Lung (tissue), 12 donors: Measurements from ENCODE around the gene BRCA1. TPM values are rescaled to one million over a fixed set of nuclear protein-coding genes. Genes with fewer than 3 reads are reported as not detected.
A peak's percentile ranks its signal among the peaks of the same experiment; 100 is the strongest.

Experiments
- ATAC-seq: fragments of 200-7000 bp; cut with Tn5 transposase; one replicate; pipeline ENCODE4 v1.9.1; 2020; ENCODE audit warnings: moderate number of reproducible peaks; ENCODE audit not compliant: insufficient read depth, low FRiP score
- DNase-seq, 3 donors: peaks; one replicate each; pipeline ENCODE4 v3.0.0-alpha.2; 2013 to 2017
- H3K27ac ChIP-seq, 2 donors: one replicate each; pipeline ENCODE4 v1.5.1; 2013; ENCODE audit warnings: mild to moderate bottlenecking in 2 of 2, moderate library complexity in 2 of 2, control low read depth in 1 of 2, inconsistent platforms in 1 of 2, low read depth in 1 of 2, low read length in 1 of 2
- H3K27me3 ChIP-seq, 3 donors: one replicate each; pipeline ENCODE4 v1.5.1; 2013; ENCODE audit warnings: low read length in 2 of 3; ENCODE audit not compliant: control insufficient read depth in 3 of 3, insufficient read depth in 3 of 3
- H3K36me3 ChIP-seq, 4 donors: one replicate each; pipeline ENCODE4 v1.5.1; 2013; ENCODE audit warnings: low read length in 4 of 4, mild to moderate bottlenecking in 1 of 4, moderate library complexity in 1 of 4; ENCODE audit not compliant: control insufficient read depth in 4 of 4, insufficient read depth in 4 of 4
- H3K4me1 ChIP-seq, 5 donors: one replicate each; pipeline ENCODE4 v1.5.1; 2013; ENCODE audit warnings: low read length in 5 of 5, mild to moderate bottlenecking in 2 of 5, moderate library complexity in 1 of 5; ENCODE audit not compliant: control insufficient read depth in 5 of 5, insufficient read depth in 5 of 5
- H3K4me3 ChIP-seq: one replicate; pipeline ENCODE4 v1.5.1; 2013; ENCODE audit warnings: mild to moderate bottlenecking, control low read depth, moderate library complexity
- H3K9ac ChIP-seq, 2 donors: one replicate each; pipeline ENCODE4 v1.5.1; 2013; ENCODE audit warnings: low read length in 2 of 2, control low read depth in 1 of 2; ENCODE audit not compliant: insufficient read depth in 1 of 2
- H3K9me3 ChIP-seq, 4 donors: one replicate each; pipeline ENCODE4 v1.5.1; 2013; ENCODE audit warnings: low read length in 3 of 4, mild to moderate bottlenecking in 1 of 4, moderate library complexity in 1 of 4; ENCODE audit not compliant: control insufficient read depth in 4 of 4, insufficient read depth in 3 of 4
- WGBS, 2 donors: extraction: QIAGEN DNeasy Blood & Tissue Kit; methylation state at CpG; one replicate each; pipeline ENCODE4 v1.1.7; 2013; 5-methylcytosine and 5-hydroxymethylcytosine counted together
- polyA plus RNA-seq, 2 donors: library from polyadenylated mRNA; stranded (reverse); fragments of 200-250 nt; gene quantifications; one replicate each; pipeline ENCODE4 v1.2.1, GENCODE V29; 2013
- total RNA-seq, 2 donors: library from RNA; depleted of rRNA in 1 of 2; stranded (reverse); fragments of >200 nt in 1 of 2; gene quantifications; one replicate each; pipeline ENCODE4 v1.2.1, GENCODE V29; 2014 to 2021
- TF ChIP-seq, protein P1 (sequence below): IDR thresholded peaks from 2 replicates; pipeline ENCODE4 v1.5.1; 2012; ENCODE audit warnings: mild to moderate bottlenecking; ENCODE audit errors: control extremely low read depth, extremely low read depth
- donor health status: control.
- donor health status: control.
- donor health status: Bipolar disorder and iron deficiency.
- donor health status: healthy.
- donor health status: DM: yes; HTN: yes; CAD: no.

The BRCA1 gene
- total and polyA plus RNA-seq, 4 donors: 2.0 to 15.7 (median 6.0) TPM

DNA sequence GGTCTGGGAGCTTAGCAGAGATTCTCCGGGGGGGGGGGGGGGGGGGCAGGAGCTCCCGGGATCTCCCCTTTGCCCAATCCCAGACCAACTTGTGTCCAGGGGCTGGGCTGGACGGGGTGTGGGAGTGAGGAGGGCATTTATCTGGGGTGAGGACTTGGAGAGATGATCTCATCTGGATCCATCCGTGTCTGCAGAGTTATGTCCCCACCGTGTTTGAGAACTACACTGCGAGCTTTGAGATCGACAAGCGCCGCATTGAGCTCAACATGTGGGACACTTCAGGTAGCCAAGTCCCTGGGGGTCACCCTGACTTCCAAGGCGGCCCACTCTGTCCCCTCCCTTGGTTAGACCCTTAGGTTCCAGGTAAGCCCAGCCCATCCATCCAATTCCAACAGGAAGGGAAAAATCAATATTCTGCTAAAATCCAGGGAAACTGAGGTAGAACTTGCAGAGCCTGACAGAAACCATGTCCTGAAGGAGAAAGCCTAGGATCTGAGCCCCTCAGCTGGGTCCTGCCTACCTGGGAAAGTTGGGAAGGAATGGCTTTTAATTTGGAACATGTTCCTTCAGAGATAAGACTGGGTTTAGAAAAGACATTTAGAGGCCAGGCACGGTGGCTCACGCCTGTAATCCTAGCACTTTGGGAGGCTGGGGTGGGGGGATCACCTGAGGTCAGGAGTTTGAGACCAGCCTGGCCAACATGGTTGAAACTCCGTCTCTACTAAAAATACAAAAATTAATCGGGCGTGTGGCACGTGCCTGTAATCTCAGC is 99.2 kb downstream of the BRCA1 start:
- WGBS, 2 donors: 72 to 76% methylated on average over 15 of the region's 16 CpGs
- ATAC-seq: no peak
- H3K27ac ChIP-seq: no peak overlapping the region
- no peak overlapping the region for H3K4me3 ChIP-seq
- DNase-seq: no peak
- H3K27me3 ChIP-seq: no peaks in the 10 kb centered on the region
- H3K36me3 ChIP-seq: no peaks in the 10 kb centered on the region
- peaks cover 0 to 12% (median 3%) of the 10 kb centered on the region in 5 donors for H3K4me1 ChIP-seq
- no peak overlapping the region for H3K9ac ChIP-seq
- TF ChIP-seq, protein P1, sequence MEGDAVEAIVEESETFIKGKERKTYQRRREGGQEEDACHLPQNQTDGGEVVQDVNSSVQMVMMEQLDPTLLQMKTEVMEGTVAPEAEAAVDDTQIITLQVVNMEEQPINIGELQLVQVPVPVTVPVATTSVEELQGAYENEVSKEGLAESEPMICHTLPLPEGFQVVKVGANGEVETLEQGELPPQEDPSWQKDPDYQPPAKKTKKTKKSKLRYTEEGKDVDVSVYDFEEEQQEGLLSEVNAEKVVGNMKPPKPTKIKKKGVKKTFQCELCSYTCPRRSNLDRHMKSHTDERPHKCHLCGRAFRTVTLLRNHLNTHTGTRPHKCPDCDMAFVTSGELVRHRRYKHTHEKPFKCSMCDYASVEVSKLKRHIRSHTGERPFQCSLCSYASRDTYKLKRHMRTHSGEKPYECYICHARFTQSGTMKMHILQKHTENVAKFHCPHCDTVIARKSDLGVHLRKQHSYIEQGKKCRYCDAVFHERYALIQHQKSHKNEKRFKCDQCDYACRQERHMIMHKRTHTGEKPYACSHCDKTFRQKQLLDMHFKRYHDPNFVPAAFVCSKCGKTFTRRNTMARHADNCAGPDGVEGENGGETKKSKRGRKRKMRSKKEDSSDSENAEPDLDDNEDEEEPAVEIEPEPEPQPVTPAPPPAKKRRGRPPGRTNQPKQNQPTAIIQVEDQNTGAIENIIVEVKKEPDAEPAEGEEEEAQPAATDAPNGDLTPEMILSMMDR: no peak
- H3K9me3 ChIP-seq: no peaks in the 10 kb centered on the region

- no peak overlapping the region for H3K27ac ChIP-seq
- no peak overlapping the region for H3K9ac ChIP-seq
- DNase-seq (peak in 1 of 3 donors; percentile 6), ATAC-seq (no peak)
- TF ChIP-seq, protein P1: no peak
- H3K9me3 ChIP-seq: no peaks in the 10 kb centered on the region
- whole genome bisulfite sequencing, 2 donors: 7 to 8% methylated on average over 21 to 27 of the region's 27 CpGs
- no peaks in the 10 kb centered on the region for H3K36me3 ChIP-seq
- H3K27me3 ChIP-seq: no peaks in the 10 kb centered on the region
- H3K4me1 ChIP-seq: peaks cover 0 to 14% (median 4%) of the 10 kb centered on the region in 5 donors
- H3K4me3 ChIP-seq: no peak overlapping the region
Measured at GRCh38 chr17:43025290-43025657, 99.9 kb downstream of the BRCA1 start.

- H3K27me3 ChIP-seq: no peaks in the 10 kb centered on the region
- H3K9ac ChIP-seq: peak within 1 kb of the TSS; percentile 72 to 81
- H3K27ac ChIP-seq: peak within 1 kb of the TSS in 1 of 2 donors; percentile 80
- ATAC-seq: peak; percentile 53
- H3K4me1 ChIP-seq: peaks cover 0 to 19% (median 4%) of the 10 kb centered on the region in 5 donors
- H3K36me3 ChIP-seq: no peaks in the 10 kb centered on the region
- DNase-seq: peak; percentile 94 to 96 (median 96)
- TF ChIP-seq, protein P1: peak; percentile 68
- H3K4me3 ChIP-seq: peak within 1 kb of the TSS; percentile 44
- H3K9me3 ChIP-seq: no peaks in the 10 kb centered on the region
- 2% methylated on average over 59 to 61 of the region's 61 CpGs for WGBS, 2 donors
Measured at GRCh38 chr17:43024407-43025289, 100.5 kb downstream of the BRCA1 start, which contains the start of gene RND2. RND2 (plus strand) TSS chr17:43025231; CDS start chr17:43025348, 117 bp downstream.
